DMS153 (cell line): ENCODE measurements around the gene CDH3.
A peak's percentile ranks its signal among the peaks of the same experiment; 100 is the strongest.

Experiments used
- DNase-seq: peaks from one replicate; lab custom pipeline; 2025; lab: John Stamatoyannopoulos, UW

The CDH3 gene

DNA sequence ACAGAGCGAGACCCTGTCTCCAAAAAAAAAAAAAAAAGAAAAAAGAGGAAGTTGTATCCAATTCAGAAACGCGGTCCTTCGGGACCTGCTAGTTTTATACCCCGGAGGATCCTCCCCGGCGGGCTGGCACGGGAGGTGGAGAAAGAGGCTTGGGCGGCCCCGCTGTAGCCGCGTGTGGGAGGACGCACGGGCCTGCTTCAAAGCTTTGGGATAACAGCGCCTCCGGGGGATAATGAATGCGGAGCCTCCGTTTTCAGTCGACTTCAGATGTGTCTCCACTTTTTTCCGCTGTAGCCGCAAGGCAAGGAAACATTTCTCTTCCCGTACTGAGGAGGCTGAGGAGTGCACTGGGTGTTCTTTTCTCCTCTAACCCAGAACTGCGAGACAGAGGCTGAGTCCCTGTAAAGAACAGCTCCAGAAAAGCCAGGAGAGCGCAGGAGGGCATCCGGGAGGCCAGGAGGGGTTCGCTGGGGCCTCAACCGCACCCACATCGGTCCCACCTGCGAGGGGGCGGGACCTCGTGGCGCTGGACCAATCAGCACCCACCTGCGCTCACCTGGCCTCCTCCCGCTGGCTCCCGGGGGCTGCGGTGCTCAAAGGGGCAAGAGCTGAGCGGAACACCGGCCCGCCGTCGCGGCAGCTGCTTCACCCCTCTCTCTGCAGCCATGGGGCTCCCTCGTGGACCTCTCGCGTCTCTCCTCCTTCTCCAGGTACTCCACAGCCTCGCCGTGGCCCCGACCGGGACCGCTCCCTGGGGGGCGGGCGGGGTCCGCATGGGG is at the start of gene CDH3:
CDH3 (plus strand) TSS at position 596 of the 779 bp plus-strand sequence; CDS start at position 666, 70 bp downstream.
- peak; percentile 57 for DNase-seq

DNA sequence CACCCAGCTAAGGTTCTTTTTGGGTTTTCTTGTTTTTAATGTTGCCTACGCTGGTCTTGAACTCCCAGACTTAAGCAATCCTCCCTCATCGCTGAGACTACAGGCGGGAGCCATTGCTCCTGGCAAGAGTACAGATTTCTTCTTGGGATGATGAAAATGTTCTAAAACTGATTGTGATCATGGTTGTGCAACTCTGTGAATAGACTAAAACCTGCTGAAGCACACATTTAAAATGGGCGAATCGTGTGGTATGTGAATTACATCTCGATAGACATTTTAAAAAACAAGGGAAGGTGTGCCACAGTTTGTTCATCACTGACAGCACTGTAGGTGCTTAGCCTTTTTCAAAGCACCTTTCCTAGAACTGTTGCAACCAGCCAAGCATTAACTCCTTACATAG is 48.8 kb upstream of the CDH3 start:
- no peak for DNase-seq

DNA sequence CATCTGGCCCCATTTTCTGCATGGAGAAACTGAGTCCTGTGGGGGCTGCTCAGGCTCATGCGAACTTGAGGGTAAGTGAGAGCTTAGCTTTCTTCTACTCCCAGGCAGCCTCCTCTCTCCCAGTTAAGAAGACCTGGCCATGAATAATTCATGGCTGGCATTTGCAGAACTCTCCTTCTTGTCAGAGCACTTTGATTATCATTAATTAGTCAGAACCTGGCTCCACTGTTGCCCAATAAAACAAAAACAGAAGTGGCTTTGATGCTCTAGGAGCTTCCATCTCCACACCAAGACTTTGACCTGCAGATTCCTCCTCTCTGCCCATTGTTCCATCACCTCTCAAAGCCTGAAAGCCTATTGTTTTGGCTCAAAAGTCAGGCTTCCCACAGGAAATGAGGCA is 45.5 kb upstream of the CDH3 start:
- no peak for DNase-seq

DNA sequence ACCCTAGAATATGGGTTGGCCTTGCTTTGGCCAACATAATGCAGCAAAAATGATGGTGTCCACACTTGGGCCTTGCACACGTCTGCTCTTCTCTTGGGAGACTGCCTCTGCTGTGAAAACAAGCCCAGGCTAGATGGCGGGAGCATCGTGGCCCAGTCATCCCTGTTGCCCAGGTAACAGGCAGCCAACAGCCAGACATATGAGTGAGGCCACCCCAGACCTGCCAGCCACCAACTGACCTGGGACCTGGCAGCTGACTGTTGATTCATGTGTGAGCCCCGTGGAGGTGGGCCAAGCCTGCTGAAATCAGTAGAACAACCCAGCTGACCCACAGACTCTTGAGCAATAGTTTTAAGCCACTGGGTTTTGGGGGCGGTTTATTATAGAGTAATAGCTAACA is 39.4 kb upstream of the CDH3 start:
- DNase-seq = no peak

DNA sequence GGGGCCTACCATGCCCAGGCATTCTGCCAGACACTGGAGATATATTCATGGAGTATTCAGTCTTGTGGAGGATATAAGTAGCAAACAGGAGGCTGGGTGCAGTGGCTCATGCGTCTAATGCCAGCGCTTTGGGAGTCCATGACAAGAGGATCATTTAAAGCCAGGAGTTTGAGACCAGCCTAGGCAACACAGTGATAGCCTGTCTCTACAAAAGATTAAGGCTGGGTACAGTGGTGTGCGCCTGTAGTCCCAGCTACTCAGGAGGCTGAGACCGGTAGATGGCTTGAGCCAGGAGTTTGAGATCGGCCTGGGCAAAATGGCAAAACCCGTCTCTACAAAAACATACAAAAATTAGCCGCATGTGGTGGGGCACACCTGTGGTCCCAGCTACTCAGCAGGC is 37.7 kb upstream of the CDH3 start:
- DNase-seq = no peak

DNA sequence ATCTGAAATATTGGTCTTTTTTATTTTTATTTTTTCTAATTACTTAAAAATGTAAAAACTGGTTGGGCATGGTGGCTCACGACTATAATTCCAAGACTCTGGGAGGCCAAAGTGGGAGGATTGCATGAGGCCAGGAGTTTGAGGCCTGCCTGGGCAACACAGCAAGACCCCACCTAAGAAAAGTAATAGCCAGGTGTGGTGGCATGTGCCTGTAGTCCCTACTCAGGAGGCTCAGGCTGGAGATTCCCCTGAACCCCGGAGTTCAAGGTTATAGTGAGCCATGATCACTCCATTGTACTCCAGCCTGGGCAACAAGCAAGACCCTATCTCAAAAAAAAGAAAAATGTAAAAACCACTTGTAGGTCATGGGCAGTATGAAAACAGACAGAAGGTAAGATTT is 36.8 kb upstream of the CDH3 start:
- no peak for DNase-seq

DNA sequence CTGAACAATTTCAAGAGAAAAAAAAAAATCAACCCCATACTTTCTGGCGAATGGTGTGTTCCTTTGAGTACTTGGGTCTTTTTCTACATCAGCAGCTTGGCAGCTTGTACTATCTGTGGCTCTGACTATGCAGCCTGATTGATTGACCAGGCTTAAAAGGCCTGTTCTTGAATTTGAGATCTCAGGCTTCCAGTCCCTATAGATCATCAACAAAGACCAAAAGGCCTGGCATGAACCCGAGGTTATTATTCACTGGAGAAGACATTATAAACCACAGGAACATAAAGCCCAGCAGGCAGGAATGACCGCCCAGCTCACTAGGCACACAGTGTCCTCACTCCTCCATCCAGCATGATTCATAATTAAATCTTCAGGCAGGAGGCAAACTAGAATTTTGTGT is 32.1 kb upstream of the CDH3 start:
- DNase-seq = no peak

DNA sequence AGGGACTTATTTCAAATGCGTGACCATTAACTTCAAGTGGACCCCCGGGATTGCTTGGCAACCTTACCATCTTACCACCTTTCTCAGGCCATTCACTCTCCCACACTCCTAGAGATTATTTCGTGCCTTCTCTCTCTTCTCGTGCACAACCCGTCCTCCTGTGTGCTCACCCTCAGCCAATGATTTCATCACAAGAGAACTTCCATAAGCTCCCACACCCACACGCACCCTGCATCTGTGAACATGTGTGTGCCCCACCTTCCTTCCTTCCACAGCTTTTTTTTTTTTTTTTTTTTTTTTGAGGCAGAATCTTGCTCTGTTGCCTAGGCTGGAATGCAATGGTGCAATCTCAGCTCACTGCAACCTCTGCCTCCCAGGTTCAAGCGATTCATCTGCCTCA is 27.4 kb upstream of the CDH3 start:
- no peak for DNase-seq

DNA sequence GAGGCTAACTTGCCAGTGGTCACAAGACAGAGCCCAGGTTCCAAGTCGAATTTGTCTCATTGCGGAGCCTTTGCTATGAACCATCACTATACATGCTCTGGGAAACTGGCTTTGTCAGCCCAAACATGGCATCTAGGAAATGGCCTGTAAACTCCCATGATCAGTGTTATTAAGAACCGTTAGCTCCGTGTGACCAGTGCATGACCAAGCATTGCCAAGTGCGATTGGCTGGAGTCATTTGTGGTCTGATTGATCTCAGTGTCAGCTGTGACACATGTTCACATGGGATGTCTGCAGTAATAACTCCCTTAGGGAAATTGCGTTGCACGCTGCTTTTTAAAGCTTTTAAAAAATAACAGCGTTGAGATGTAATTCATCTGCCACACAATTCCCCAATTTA is 18.6 kb upstream of the CDH3 start:
- DNase-seq = no peak

DNA sequence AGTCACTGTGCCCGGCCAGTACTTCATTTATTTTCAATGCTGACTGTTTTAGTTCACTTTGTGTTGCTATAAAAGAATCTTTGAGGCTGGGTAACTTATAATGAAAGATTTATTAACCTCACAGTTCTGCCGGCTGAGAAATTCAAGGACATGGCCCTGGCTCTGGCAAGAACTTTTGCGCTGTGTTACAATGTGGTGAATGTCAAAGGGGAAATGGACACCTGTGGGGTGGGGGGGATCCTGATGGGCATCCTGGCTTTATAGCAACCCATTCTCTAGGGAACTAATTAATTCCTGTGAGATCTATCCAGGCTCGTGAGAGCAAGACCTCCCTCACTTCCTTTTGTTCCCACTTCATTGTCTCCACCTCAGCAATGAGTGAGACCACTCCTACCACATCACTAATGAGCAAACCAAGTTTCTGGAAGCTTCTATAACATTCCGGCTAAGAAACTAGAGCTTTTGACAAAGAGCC is 17.1 kb upstream of the CDH3 start:
- no peak for DNase-seq

DNA sequence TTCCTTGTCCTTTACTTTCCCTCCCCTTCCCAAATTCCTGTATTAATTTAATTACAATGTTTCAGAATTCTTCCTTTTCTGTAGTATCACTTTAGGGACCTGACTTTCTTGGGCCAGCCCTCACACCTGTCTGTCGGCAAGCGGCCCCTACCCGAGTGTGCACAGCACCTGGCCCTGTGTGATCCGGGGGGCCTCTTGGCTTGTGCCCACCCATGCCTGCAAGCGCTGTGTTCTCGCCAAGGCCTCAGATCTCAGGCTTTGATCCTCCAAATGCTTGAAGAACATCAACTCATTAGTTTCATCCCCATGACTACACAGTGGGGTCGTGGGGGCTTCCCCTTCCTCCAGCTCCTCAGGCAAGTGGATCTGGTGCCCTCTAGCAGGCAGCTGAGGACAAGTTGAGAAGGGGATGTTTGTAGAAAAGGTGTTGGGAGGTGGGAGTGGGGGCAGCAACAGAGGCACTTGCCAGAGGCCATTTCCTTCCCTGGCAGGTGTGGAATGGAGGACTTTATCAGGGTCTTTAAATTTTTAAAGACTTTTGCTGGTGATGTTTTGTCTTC is 15.7 kb upstream of the CDH3 start:
- no peak for DNase-seq

DNA sequence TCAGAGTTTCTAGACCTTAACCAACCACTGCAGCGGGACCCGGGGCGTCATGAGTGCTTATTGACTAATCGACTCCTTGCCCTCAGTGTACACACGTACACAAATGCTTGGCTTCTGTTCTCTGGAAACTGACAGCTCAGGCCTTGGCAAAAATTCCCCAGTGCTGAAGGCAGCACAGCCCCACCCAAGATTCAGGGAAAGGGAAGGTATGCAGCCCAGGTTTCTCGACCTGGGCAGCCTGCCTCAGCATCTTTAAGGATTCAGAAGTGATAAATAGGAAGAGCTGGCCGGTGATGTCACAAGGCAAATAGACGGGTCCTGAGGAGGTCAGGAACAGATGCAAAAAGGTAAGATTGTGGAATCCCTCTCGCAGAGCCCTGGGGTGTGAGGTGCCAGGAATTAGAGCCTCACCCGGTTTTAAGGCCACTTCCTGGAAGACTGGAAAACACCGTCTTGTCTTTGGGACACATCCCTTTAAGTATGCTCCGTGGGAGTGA is 9.0 kb upstream of the CDH3 start:
- no peak for DNase-seq

DNA sequence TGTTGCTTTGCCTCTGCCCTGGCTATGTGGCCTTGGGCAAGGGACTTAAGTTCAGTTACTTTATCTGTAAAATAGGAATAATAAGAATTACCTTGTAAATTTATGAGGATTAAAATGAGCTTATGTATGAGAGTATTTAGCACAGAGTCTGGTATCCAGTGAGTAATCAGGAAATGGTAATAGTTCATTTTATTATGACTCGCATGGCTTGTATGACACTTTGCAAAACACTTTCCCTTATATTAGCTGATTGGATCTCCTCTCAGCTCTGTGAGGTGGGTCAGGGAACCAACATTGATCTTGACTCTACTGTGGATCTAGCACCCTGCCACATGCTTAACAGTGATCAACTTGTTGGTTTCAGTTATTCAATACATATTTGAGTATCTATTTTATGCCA is 8.3 kb upstream of the CDH3 start:
- no peak for DNase-seq

DNA sequence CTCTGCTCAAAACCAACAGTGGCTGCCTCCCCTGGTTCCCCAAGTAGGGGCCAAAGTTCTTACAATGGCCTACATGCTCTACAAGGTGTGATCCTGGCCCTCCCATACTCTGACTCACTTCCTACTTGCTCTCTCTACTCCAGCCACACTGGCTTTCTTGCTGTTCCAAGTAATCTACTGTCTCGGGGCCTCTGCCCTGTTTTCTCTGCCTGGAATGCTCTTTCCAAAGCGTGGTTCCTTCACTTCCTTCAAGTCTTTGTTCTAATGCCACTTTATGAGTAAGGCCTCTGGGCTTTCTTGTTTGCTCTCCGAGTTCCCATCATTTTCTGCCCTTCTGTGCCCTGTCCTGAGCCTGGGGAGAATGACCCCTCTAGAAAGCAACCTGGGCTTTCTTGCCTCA is 4.1 kb upstream of the CDH3 start:
- no peak for DNase-seq

DNA sequence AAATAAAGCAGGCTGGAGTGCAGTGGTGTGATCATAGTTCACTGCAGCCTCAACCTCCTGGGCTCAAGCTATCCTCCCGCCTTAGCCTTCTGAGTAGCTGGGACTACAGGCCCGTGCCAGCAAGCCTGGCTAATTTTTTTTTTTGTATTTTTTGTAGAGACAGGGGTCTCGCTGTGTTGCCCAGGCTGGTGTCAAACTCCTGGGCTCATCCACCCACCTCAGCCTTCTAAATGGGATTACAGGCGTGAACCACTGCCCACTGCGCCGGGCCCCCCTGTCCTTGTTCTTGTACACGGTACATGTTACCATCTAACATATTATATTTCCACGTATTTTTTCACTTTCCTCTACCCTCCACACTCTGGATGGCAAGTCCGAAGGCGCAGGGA is 3.1 kb upstream of the CDH3 start:
- DNase-seq = no peak

DNA sequence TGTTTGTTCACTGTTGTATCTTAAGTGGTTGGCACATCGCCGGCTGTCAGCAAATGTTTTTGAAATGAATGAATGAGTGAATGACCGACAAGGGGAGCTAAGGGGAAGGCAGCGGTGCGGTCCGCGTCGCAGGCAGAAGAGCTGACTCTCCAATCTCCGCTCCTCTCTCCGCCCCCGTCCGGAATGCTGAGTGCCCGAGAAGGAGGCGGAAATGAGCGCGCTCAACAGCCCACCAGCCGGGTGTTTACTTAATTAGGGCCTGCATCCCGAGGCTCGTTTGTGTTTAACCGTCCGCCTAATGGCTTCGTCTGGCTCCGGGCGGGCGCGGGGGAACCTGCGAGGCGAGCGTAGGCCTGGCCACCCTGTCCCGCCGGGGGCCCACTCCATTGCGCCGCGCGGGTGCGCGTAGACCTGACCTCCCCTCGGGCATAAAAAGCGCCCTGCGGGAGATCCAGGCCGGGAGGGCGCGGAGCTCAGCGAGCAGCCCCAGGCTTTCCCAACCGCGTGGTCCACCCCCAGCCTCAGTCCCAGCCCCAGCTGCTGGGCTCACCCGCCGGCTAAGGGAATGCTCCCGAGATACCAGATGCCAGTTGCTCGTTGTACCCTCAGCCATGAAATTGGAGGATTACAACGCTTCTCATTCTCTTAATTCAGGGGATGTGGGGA is 2.5 kb upstream of the CDH3 start:
- peak; percentile 54 for DNase-seq

DNA sequence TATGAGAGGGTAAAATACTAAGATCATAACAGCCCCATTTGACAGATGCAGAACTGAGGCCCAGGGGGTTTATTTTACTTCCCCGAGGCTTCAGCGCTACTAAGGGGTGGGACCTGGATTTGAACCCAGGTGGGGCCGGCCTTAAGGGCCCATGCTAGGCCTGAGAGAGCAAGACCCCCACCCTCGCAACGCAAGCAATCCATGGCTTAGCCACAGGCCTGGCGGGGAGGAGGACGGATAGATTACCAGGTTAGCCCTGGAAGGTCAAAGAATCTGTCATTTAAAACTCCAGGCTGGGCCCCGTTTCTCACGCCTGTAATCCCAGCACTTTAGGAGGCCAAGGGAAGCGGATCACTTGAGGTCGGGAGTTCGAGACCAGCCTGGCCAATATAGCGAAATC is 1.9 kb upstream of the CDH3 start:
- DNase-seq = no peak

DNA sequence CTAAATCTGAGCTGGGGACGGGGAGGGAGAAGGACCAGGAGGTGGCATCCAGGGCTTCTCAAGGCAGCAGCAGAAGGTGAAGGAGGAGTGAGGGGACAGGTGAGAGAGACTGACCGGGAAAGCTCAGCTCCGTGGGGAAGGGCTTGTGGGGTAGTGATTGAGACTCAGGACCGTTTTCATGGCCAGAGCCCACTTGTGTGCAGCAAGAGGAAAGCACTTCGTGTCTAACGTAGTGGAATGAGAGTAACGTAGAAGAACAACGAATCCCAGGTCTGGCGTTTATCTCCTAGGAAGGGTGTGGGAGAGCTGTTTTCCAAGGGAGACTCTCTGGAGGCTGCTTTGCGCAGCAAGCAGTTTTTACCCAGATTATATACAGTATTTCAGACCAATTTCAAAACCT is 1.3 kb upstream of the CDH3 start:
- DNase-seq = no peak

DNA sequence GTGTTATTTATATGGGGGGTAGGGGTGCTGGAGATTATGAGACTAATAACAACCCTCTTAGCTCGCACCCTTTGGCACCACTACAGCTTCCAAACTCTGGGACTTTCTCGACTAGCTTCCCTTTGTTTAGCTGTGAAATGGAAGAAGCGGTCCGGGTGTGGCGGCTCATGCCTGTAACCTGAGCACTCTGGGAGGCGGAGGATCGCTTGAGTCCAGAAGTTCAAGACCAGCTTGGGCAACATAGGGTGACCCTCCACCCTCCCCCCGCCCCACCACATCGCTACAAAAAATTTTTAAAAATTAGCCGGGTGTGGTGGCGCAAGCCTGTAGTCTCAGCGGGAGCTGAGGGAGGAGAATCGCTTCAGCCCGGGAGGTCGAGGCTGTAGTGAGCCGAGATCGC is 814 bp upstream of the CDH3 start:
- no peak for DNase-seq

DNA sequence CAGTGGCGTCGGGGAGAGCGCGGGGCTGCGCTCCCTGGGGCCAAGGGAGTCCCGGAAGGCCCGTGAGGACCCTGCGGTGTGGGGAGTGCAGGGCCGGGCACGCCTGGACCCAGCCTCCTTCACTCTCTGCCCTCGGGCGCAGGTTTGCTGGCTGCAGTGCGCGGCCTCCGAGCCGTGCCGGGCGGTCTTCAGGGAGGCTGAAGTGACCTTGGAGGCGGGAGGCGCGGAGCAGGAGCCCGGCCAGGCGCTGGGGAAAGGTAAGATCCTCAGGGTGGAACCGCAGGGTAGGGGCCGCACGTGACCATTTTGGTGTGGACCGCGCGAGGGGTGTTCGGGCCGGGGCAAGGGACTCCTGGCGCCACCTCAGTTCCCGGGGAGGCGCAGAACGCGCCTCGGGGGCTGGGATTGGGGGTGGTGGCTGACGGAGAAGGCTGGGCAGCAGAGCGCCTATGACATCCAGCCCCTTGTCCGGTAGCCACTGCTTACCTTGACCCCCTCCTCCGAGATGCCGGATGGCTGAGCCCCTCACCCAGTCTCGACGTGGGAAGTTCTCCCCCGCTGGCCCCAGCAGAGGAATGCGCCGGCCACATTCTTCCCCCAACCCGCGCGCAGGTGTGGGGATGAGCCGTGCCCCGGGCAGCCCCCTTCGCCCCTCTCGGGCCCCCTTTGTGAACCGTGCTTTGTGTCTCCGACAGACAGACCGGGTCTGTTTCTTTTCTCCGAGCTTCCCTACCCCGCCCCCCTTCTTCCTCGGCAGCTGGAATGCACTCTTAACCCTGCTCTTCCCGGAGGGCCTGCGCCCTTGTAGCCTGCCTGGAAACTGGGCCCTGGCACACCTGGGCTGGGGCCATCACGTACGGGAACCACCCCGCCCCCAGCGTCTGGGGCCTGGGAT is 631 bp downstream of the CDH3 start:
- no peak for DNase-seq

DNA sequence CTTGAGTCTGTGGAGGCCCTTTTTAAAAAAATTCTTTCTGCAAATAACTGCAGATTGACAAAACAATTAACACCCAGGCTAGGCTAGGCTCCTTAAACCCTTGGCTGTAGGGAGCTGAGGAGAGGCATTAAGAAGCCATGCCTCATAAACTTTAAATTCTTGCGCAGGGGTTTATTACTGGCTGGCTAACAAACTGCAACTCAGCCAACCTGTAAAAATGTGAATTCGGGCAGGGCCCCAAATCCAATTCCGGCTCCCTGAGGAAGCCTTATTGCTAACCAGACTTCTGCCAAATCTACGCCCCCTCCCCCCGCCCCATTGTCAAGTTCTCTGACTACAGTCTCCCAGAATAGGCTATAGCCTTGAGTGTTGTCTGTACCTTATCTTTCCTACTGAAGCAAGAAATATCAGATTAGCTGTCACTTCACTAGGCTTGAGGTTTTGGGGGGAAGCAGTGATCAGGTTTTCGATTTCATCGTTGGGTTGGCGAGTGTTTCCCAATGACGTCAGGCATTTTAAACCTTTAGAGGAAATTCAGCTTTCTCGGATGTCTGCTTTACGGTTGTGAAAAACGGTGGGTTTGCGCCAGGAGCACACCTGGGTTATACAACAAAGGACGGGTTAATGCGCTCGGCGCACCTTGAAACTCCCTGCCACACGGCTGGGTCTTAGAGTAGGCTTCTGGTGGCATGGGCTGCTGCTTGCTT is 2.0 kb downstream of the CDH3 start:
- no peak for DNase-seq

DNA sequence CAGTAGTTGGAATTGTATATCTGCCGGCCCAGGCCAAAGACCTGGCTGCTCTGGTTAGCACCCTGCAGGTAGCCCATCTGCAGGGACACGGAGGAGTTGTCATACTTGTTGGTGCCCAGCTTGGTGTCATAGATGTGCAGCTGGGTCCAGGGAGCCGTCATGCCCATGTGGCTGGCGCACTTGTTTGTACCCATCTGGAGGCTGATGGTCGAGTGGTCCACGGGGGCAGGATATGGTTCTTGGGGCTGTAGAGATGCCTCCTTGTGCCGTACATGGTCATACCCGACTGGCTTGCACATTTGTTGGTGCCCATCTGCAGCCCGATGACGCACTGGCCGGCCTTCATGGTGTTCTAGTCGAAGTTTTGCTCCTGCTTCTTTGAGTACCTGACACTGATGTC is 6.0 kb downstream of the CDH3 start:
- DNase-seq = no peak
